Sigmoid colon (tissue), 4 donors: Measurements from ENCODE around the gene SLC35F6.

ENCODE experiments used
- CTCF ChIP-seq, 4 experiments: fragments of 450-650 bp in 3 of 4; fragments of 200-600 bp in 1 of 4; IDR thresholded peaks; one replicate each; pipeline ENCODE4 v1.5.1; 2016 to 2019; ENCODE audit warnings: antibody characterized with exemption in 4 of 4, mild to moderate bottlenecking in 3 of 4, moderate library complexity in 2 of 4
- EP300 ChIP-seq, 4 donors: sonication (generic); formaldehyde crosslinking; IDR thresholded peaks; one replicate each; pipeline ENCODE4 v1.6.1; 2017; ENCODE audit warnings: antibody characterized with exemption in 4 of 4
- POLR2A ChIP-seq, 2 donors: fragments of 450-650 bp; IDR thresholded peaks; one replicate each; pipeline ENCODE4 v1.6.1; 2016; ENCODE audit warnings: antibody characterized with exemption in 2 of 2, mild to moderate bottlenecking in 2 of 2, moderate library complexity in 2 of 2

- TF ChIP-seq POLR2A (IDR thresholded peaks at IDR 0.05) (peak in 1 of 2 donors; percentile 10), CTCF (IDR thresholded peaks at IDR 0.05) (no peak), EP300 (IDR thresholded peaks at IDR 0.05) (peak in 3 of 4 donors; percentile 62 to 94 (median 66))
These were observed 8.2 kb downstream of the SLC35F6 start for GRCh38 chr2:26772064-26773001.
